NOMO-1 (cell line): ENCODE results near the gene MAP1LC3C.
"Not testable (repeated sequence)": the region's sequence is repeated elsewhere in the genome, so short reads cannot be mapped to it uniquely, and the experiment has no call there.

Experiments used
- DNase-seq, 2 experiments: peaks; one replicate each; lab custom pipeline; 2025; ENCODE audit not compliant: unreplicated experiment in 2 of 2; lab: John Stamatoyannopoulos, UW

MAP1LC3C gene

GRCh38 chr1:241994171-241994570 is 4.7 kb downstream of the MAP1LC3C start:
- DNase-seq: no peak

- DNase-seq: no peak
These were observed 6.2 kb downstream of the MAP1LC3C start for GRCh38 chr1:241992734-241993133.

- DNase-seq: no peak
These were observed 8.9 kb downstream of the MAP1LC3C start for GRCh38 chr1:241990040-241990439.

GRCh38 chr1:241988389-241988930 is 10.4 kb downstream of the MAP1LC3C start:
- DNase-seq: not testable (repeated sequence)

GRCh38 chr1:241985787-241986186 is 13.1 kb downstream of the MAP1LC3C start:
- DNase-seq: no peak

- DNase-seq: no peak
These were observed 19.0 kb downstream of the MAP1LC3C start for GRCh38 chr1:241979926-241980325.

GRCh38 chr1:241979071-241979470 is 19.8 kb downstream of the MAP1LC3C start:
- DNase-seq: no peak

GRCh38 chr1:241976229-241976628 is 22.7 kb downstream of the MAP1LC3C start:
- no peak for DNase-seq

- no peak for DNase-seq
These were observed 26.1 kb downstream of the MAP1LC3C start for GRCh38 chr1:241972703-241973369.

DNA sequence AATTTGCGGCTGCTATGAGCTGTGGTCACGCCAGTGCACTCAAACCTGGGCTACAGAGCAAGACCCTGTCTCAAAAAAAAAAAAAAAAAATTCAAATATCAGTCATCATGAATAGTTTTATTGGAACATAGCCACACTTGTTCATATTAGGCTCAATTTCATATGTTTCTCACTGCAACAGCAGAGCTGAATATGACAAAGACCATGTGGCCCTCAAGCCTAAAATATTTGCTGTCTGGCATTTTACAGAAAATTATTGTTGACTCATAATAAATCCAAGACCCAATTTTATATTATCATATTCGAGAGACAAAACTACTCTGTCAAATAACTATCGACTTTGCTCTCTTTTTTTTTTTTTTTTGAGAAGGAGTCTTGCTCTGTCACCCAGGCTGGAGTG is 30.3 kb downstream of the MAP1LC3C start:
- no peak for DNase-seq

DNA sequence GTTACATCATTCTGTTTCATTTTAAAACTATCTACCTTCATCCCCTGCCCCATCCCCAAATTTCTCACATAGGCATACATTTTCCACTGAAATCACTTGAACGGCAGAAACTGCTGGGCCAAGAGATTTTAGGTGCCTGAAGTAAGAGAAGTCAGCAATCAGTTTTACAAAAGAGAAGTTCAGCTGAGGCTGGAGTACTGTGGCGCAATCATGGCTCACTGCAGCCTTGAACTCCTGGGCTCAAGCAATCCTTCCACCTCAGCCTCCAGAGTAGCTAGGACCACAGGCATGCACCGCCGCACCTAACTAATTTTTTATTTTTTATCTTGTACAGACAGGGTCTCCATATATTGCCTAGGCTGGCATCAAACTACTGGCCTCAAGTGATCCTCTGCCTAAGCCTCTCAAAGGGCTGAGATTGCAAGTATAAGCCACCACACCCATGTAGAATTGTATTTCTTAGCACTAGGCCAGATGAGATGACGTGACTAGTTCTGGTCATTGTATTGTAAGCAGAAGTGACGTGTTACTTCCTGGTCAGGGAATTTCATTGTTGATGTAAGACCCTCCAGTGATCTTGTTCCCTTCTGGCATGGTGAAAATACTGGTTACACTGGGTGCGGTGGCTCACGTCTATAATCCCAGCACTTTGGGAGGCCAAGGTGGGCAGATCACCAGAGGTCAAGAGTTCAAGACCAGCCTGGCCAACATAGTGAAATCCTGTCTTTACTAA is 34.2 kb downstream of the MAP1LC3C start:
- DNase-seq: peak; percentile 15 to 27

- DNase-seq: no peak
These were observed 35.2 kb downstream of the MAP1LC3C start for GRCh38 chr1:241963722-241964121.

GRCh38 chr1:241962153-241962552 is 36.7 kb downstream of the MAP1LC3C start:
- DNase-seq: no peak

DNA sequence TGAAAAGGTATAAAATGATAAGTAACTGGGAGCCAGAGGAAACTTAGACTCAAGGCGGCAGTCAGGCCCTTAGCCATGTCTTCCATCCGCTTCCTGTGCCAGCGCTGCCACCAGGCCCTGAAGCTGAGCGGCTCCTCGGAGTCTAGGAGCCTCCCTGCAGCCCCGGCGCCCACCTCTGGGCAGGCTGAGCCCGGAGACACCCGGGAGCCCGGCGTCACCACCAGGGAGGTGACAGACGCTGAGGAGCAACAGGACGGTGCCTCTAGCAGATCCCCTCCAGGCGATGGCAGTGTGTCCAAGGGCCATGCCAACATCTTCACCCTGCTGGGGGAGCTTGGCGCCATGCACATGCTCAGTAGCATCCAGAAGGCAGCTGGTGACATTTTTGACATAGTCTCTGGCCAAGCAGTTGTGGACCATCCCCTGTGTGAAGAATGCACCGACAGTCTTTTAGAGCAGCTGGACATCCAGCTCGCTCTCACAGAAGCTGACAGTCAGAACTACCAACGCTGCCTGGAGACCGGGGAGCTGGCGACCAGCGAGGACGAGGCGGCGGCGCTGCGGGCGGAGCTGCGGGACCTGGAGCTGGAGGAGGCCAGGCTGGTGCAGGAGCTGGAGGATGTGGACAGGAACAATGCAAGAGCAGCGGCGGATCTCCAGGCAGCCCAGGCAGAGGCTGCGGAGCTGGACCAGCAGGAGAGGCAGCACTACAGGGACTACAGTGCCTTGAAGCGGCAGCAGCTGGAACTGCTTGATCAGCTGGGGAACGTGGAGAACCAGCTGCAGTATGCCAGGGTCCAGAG is 41.0 kb downstream of the MAP1LC3C start, which contains the start of gene BECN2:
TSS of gene BECN2 (plus strand) at position 76 of the 803 bp plus-strand sequence. CDS start at position 76, 0 bp downstream.
- DNase-seq: no peak

GRCh38 chr1:241950390-241950789 is 48.5 kb downstream of the MAP1LC3C start:
- no peak for DNase-seq

DNA sequence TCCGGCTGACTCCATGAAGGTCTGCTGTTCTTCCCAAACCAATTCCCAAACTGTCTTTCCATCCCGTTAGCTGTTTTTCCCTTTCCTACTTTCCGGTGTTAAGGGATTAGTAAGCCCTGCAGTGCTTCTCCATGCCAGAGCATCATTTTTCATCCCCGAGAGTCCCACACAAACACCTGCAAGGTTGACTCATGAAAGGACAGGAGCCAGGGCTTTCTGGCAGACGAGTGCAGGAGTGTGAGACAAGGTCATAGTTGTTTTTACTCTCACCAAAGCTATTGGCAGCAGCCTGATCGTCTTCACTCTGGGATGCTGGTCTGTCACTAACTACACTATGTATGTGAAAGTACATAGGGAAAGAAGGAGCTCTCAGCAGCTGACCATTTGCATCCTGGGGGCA is 51.5 kb downstream of the MAP1LC3C start:
- DNase-seq: no peak
